Hepatocyte (in vitro differentiated cells): ENCODE measurements around the gene MAP3K20. TPM values are rescaled to one million over a fixed set of nuclear protein-coding genes. Genes with fewer than 3 reads are reported as not detected.
"Not testable (repeated sequence)": the region's sequence is repeated elsewhere in the genome, so short reads cannot be mapped to it uniquely, and the experiment has no call there.

Experiments used
- DNase-seq: peaks from one replicate; pipeline ENCODE4 v3.0.0-alpha.2; 2016; ENCODE audit warnings: low spot score
- H2AFZ ChIP-seq: fragments of 200-600 bp; sonication (generic); 2 replicates; pipeline ENCODE4 v1.6.0; 2016; ENCODE audit warnings: antibody characterized with exemption, mild to moderate bottlenecking
- H3K27ac ChIP-seq: fragments of 200-600 bp; sonication (generic); 2 replicates; pipeline ENCODE4 v1.5.1; 2016; ENCODE audit warnings: mild to moderate bottlenecking
- H3K27me3 ChIP-seq: fragments of 200-600 bp; sonication (generic); 2 replicates; pipeline ENCODE4 v1.6.1; 2016
- H3K36me3 ChIP-seq: fragments of 200-600 bp; sonication (generic); replicated peaks from 2 replicates; pipeline ENCODE4 v1.5.1; 2016; ENCODE audit warnings: low read depth; ENCODE audit not compliant: insufficient read depth
- H3K4me1 ChIP-seq: fragments of 200-600 bp; sonication (generic); 2 replicates; pipeline ENCODE4 v1.5.1; 2016; ENCODE audit warnings: mild to moderate bottlenecking, moderate library complexity; ENCODE audit not compliant: insufficient read depth
- H3K4me2 ChIP-seq: fragments of 200-600 bp; sonication (generic); 2 replicates; pipeline ENCODE4 v1.6.0; 2016
- H3K4me3 ChIP-seq: fragments of 200-600 bp; sonication (generic); 2 replicates; pipeline ENCODE4 v1.5.1; 2016; ENCODE audit warnings: mild to moderate bottlenecking
- H3K79me2 ChIP-seq: fragments of 200-600 bp; sonication (generic); 2 replicates; pipeline ENCODE4 v1.6.0; 2017; ENCODE audit warnings: mild to moderate bottlenecking
- H3K9me2 ChIP-seq: fragments of 200-600 bp; sonication (generic); replicated peaks from 2 replicates; pipeline ENCODE4 v1.6.0; 2017; ENCODE audit warnings: mild to moderate bottlenecking; ENCODE audit not compliant: insufficient read depth
- H3K9me3 ChIP-seq: fragments of 200-600 bp; sonication (generic); 2 replicates; pipeline ENCODE4 v1.5.1; 2016; ENCODE audit warnings: low read depth, mild to moderate bottlenecking
- H4K20me1 ChIP-seq: fragments of 200-600 bp; sonication (generic); 2 replicates; pipeline ENCODE4 v1.6.0; 2016; ENCODE audit warnings: mild to moderate bottlenecking; ENCODE audit not compliant: insufficient read depth, poor library complexity, severe bottlenecking
- CTCF ChIP-seq: fragments of 200-600 bp; sonication (generic); IDR thresholded peaks from 2 replicates; pipeline ENCODE4 v1.5.1; 2016; ENCODE audit warnings: antibody characterized with exemption, mild to moderate bottlenecking; ENCODE audit not compliant: poor library complexity
- EZH2 ChIP-seq: fragments of 200-600 bp; sonication (generic); IDR thresholded peaks from 2 replicates; pipeline ENCODE4 v1.6.1; 2016; ENCODE audit warnings: antibody characterized with exemption, mild to moderate bottlenecking, borderline replicate concordance
- EZH2phosphoT487 ChIP-seq: fragments of 200-600 bp; sonication (generic); IDR thresholded peaks from one replicate; pipeline ENCODE4 v1.6.1; 2018; ENCODE audit warnings: antibody characterized with exemption, mild to moderate bottlenecking, low read depth, moderate library complexity; ENCODE audit not compliant: unreplicated experiment, severe bottlenecking
- WGBS: methylation state at CpG from one replicate; pipeline ENCODE4 v1.1.6; 2016; ENCODE audit warnings: low lambda C conversion rate; ENCODE audit errors: missing lambda C conversion rate; 5-methylcytosine and 5-hydroxymethylcytosine counted together
- polyA plus RNA-seq: library from polyadenylated mRNA; unstranded; fragments of >200 nt; fragmentation: Nextera tagmentation; extraction: Ambion mirVana; gene quantifications from 2 replicates; pipeline ENCODE4 v1.2.1, GENCODE V29; 2016
- total RNA-seq: library from RNA; depleted of rRNA; stranded (reverse); fragments of >200 nt; gene quantifications from 2 replicates; pipeline ENCODE4 v1.2.3, GENCODE V29; 2014

MAP3K20 gene
- total and polyA plus RNA-seq, 2 experiments from 2014 or later, result 16.5 to 23.3 TPM

- no peak for DNase-seq
- H3K4me3 ChIP-seq, result no peak overlapping the region
- peaks cover 20% of the 10 kb centered on the region for H3K4me1 ChIP-seq
- no peaks in the 10 kb centered on the region for H3K9me3 ChIP-seq
- TF ChIP-seq CTCF (no peak), EZH2 (no peak), EZH2phosphoT487 (no peak)
- no peak overlapping the region for H3K27ac ChIP-seq
- H3K4me2 ChIP-seq, result no peak overlapping the region
- H2AFZ ChIP-seq, result no peak overlapping the region
- 87% methylated on average over 3 of the region's 3 CpGs for WGBS
- no peaks in the 10 kb centered on the region for H3K9me2 ChIP-seq
- H3K79me2 ChIP-seq, result no peaks in the 10 kb centered on the region
- no peaks in the 10 kb centered on the region for H3K36me3 ChIP-seq
- H4K20me1 ChIP-seq, result no peaks in the 10 kb centered on the region
- H3K27me3 ChIP-seq, result no peaks in the 10 kb centered on the region
These were observed 42.6 kb upstream of the MAP3K20 start for GRCh38 chr2:173033084-173033483.

DNA sequence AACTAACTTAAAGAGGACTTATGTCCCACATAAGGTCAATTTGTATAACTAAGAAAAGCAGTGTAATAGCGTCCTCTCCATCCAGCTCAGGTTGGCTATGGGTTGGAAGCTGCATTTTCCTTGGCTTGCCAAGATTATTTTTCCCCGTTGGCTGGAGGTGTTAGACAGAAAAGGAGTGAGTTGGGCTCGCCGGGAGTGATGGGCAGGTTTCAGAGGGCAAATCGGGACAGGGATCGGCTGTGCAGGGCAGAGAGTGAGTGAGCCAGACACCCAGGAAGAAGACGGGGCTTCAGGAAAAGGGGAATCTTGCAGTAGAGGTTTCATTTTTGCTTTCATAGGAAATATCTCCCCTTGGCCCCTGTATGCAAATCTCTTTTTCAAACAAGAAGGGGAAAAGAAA lies 41.5 kb upstream of the MAP3K20 start:
- no peak overlapping the region for H3K4me3 ChIP-seq
- H3K4me2 ChIP-seq, result no peak overlapping the region
- TF ChIP-seq EZH2phosphoT487 (no peak), CTCF (no peak), EZH2 (no peak)
- DNase-seq, result no peak
- H2AFZ ChIP-seq, result no peak overlapping the region
- no peak overlapping the region for H3K27ac ChIP-seq
- WGBS, result 78% methylated on average over 7 of the region's 7 CpGs
- H3K79me2 ChIP-seq, result no peaks in the 10 kb centered on the region
- H3K27me3 ChIP-seq, result no peaks in the 10 kb centered on the region
- no peaks in the 10 kb centered on the region for H3K36me3 ChIP-seq
- no peaks in the 10 kb centered on the region for H3K9me2 ChIP-seq
- peaks cover 22% of the 10 kb centered on the region for H3K4me1 ChIP-seq
- H4K20me1 ChIP-seq, result no peaks in the 10 kb centered on the region
- H3K9me3 ChIP-seq, result no peaks in the 10 kb centered on the region

DNA sequence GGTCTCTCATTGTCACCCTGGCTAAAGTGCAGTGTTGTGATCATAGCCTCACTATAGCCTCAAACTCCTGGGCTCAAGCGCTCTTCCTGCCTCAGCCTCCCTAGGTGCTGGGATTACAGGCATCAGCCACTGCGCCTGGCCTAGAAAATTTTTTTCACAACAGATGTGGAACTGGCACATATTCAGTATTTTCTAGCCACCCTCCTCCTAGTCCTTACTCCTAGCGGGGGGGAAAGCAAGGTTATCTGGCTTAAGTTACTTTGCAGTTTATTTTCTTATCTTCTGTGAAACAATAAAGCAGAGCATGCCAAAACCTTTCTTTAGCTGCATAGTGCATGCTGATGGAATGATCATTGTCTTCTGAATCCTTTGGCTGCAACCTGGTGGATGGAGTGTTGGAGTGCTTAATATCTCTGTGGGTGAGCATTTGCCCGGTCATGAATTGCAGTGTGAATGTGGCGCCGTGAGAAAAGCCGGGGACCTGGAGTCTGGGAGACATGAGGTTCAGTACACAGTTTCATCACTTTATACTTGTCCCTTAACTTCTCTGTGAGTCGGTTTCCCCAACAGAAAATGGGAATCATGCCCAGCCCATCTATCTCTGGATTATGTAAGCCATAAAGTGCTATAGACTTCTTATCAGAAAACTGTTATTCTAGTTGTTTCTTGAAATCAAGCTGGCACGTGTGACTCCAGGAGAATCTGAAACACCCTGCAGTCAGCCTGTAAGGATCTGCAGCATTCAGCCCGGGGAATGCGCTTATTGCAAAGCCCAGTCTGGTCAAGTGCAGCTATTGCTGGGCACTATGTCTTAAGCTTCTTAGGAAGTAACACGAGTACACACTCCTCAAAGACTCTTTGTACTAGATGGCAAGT lies 38.2 kb upstream of the MAP3K20 start:
- peak overlapping the region; percentile 31 for H3K4me2 ChIP-seq
- no peaks in the 10 kb centered on the region for H4K20me1 ChIP-seq
- no peaks in the 10 kb centered on the region for H3K36me3 ChIP-seq
- DNase-seq, result no peak
- H3K9me3 ChIP-seq, result no peaks in the 10 kb centered on the region
- no peak for TF ChIP-seq EZH2phosphoT487
- TF ChIP-seq CTCF, result no peak
- TF ChIP-seq EZH2, result no peak
- H3K9me2 ChIP-seq, result no peaks in the 10 kb centered on the region
- no peaks in the 10 kb centered on the region for H3K79me2 ChIP-seq
- H3K4me3 ChIP-seq, result no peak overlapping the region
- H2AFZ ChIP-seq, result no peak overlapping the region
- no peak overlapping the region for H3K27ac ChIP-seq
- peaks cover 22% of the 10 kb centered on the region for H3K4me1 ChIP-seq
- no peaks in the 10 kb centered on the region for H3K27me3 ChIP-seq
- 54% methylated on average over 12 of the region's 12 CpGs for WGBS

- not testable (repeated sequence) for H3K36me3 ChIP-seq, H4K20me1 ChIP-seq, H3K4me3 ChIP-seq, H3K27me3 ChIP-seq, H2AFZ ChIP-seq, H3K27ac ChIP-seq, DNase-seq, H3K9me2 ChIP-seq, H3K9me3 ChIP-seq, H3K79me2 ChIP-seq
- Histone ChIP-seq H3K4me2 (peak overlapping the region; percentile 31), H3K4me1 (peaks cover 22% of the 10 kb centered on the region)
- 59% methylated on average over 2 of the region's 2 CpGs for WGBS
These were observed 37.4 kb upstream of the MAP3K20 start for GRCh38 chr2:173038257-173038656.
